K562 (cell line): ENCODE measurements around the gene ENTPD8. TPM values are rescaled to one million over a fixed set of nuclear protein-coding genes. Genes with fewer than 3 reads are reported as not detected.

Source experiments
- ATAC-seq: fragments of 200-7000 bp; cut with Tn5 transposase; 3 replicates; pipeline ENCODE4 v1.9.1; 2020; ENCODE audit warnings: moderate library complexity
- BruUV-seq: library from RNA; stranded (reverse); fragments of 400-500 nt; replicated peaks from 2 replicates; lab custom pipeline; 2021; lab: Mats Ljungman, UMichigan
- CTCF ChIA-PET: fragments of 300-600 bp; formaldehyde crosslinking; extraction: SDS; loops from one replicate; lab custom pipeline; 2021; ENCODE audit warnings: low intra/inter-chr PET ratio; lab: Yijun Ruan, JAX
- POLR2A ChIA-PET: fragments of 300-600, 350-650 bp; sonication (Branson Sonifier 250); formaldehyde crosslinking; extraction: SDS; loops from one replicate; lab custom pipeline; 2021; ENCODE audit warnings: antibody characterized with exemption, inconsistent platforms; lab: Yijun Ruan, JAX
- DNase-seq, 4 experiments: peaks; one replicate each; pipeline versions ENCODE4 v3.0.0 to v3.0.0-alpha.2; 2011 to 2018; ENCODE audit warnings: low spot score in 3 of 4, mixed read lengths in 3 of 4; ENCODE audit errors: extremely low read depth in 1 of 4
- FAIRE-seq: peaks from 2 replicates; lab custom pipeline; 2011; peaks lifted over from hg19 to GRCh38; lab: Jason Lieb, UNC
- H2AFZ ChIP-seq: 2 replicates; pipeline ENCODE4 v1.6.0; 2011; ENCODE audit warnings: low read depth, low read length, control low read depth, inconsistent platforms
- H3K27ac ChIP-seq: fragments of 200-600 bp; 3 replicates; pipeline ENCODE4 v1.8.0; 2011; ENCODE audit warnings: low read depth, mild to moderate bottlenecking, control low read depth, inconsistent platforms, low read length, moderate library complexity, mixed read lengths; ENCODE audit errors: extremely low read depth
- H3K27me3 ChIP-seq, 2 experiments: fragments of 300-600 bp in 1 of 2; 2 replicates in 1 of 2; 3 replicates in 1 of 2; pipeline versions ENCODE4 v1.6.0 to v1.8.0; 2011; ENCODE audit warnings: inconsistent platforms in 2 of 2, low read length in 2 of 2, mild to moderate bottlenecking in 1 of 2, mixed read lengths in 1 of 2, moderate library complexity in 1 of 2; ENCODE audit not compliant: control insufficient read depth in 2 of 2, insufficient read depth in 2 of 2
- H3K36me3 ChIP-seq: fragments of 300-600 bp; 3 replicates; pipeline ENCODE4 v1.8.0; 2011; ENCODE audit warnings: mild to moderate bottlenecking, low read length, inconsistent platforms; ENCODE audit not compliant: control insufficient read depth, insufficient read depth
- H3K4me1 ChIP-seq, 2 experiments: fragments of 200-600 bp in 1 of 2; replicated peaks in 1 of 2; 2 replicates in 1 of 2; 3 replicates in 1 of 2; pipeline versions ENCODE4 v1.5.1 to v1.8.0; 2011; ENCODE audit warnings: inconsistent platforms in 2 of 2, low read length in 2 of 2, mild to moderate bottlenecking in 1 of 2, mixed read lengths in 1 of 2, moderate library complexity in 1 of 2; ENCODE audit not compliant: control insufficient read depth in 2 of 2, insufficient read depth in 2 of 2
- H3K4me2 ChIP-seq: 2 replicates; pipeline ENCODE4 v1.6.1; 2011; ENCODE audit warnings: low read length, control low read depth, inconsistent platforms, mixed read lengths; ENCODE audit not compliant: insufficient read depth
- H3K4me3 ChIP-seq: fragments of 200-600 bp; sonication (generic), shearing (Covaris generic); 2 replicates; pipeline ENCODE4 v1.5.1; 2016; ENCODE audit warnings: control low read depth, inconsistent platforms
- H3K79me2 ChIP-seq: fragments of 200-600 bp; 3 replicates; pipeline ENCODE4 v1.8.0; 2011; ENCODE audit warnings: low read length, inconsistent platforms; ENCODE audit not compliant: control insufficient read depth, insufficient read depth
- H3K9ac ChIP-seq, 2 experiments: 2 replicates each; pipeline versions ENCODE4 v1.6.0 to v1.6.1; 2011; ENCODE audit warnings: low read depth in 2 of 2, low read length in 2 of 2, control low read depth in 1 of 2, inconsistent platforms in 1 of 2, mild to moderate bottlenecking in 1 of 2, mixed read lengths in 1 of 2; ENCODE audit not compliant: insufficient read depth in 1 of 2
- H3K9me1 ChIP-seq: one replicate; pipeline ENCODE4 v1.6.0; 2011; ENCODE audit warnings: inconsistent platforms, mild to moderate bottlenecking, low read length, moderate library complexity; ENCODE audit not compliant: control insufficient read depth, insufficient read depth
- H3K9me3 ChIP-seq: replicated peaks from 2 replicates; pipeline ENCODE4 v1.5.1; 2011; ENCODE audit warnings: low read depth, low read length, inconsistent platforms; ENCODE audit not compliant: control insufficient read depth, insufficient read depth
- H4K20me1 ChIP-seq: replicated peaks from 2 replicates; pipeline ENCODE4 v1.6.1; 2011; ENCODE audit warnings: low read length, inconsistent platforms, mixed read lengths; ENCODE audit not compliant: control insufficient read depth, insufficient read depth
- CBX5 ChIP-seq: IDR thresholded peaks from 2 replicates; pipeline ENCODE4 v1.6.1; 2014; ENCODE audit warnings: low read depth, borderline replicate concordance
- EGR1 ChIP-seq: fragments of 450-650 bp; conservative IDR thresholded peaks from 2 replicates; pipeline ENCODE4 v1.6.1; 2017; ENCODE audit warnings: mild to moderate bottlenecking
- ZBTB33 ChIP-seq: sonication (generic); formaldehyde crosslinking; IDR thresholded peaks from 2 replicates; pipeline ENCODE4 v1.8.1; 2023; ENCODE audit warnings: mild to moderate bottlenecking, missing genetic modification reagents
- ZNF384 ChIP-seq: IDR thresholded peaks from 2 replicates; pipeline ENCODE4 v1.6.1; 2012; ENCODE audit warnings: low read depth, low read length, improper control_type of control experiment
- WGBS: fragments of 100-300 bp; shearing (Covaris generic); methylation state at CpG from one replicate; pipeline ENCODE4 v1.1.6; 2016; ENCODE audit warnings: low coverage, mixed read lengths; ENCODE audit not compliant: insufficient coverage; ENCODE audit errors: missing lambda C conversion rate; 5-methylcytosine and 5-hydroxymethylcytosine counted together
- in situ Hi-C: fragments of 300-500 bp; cut with MboI; formaldehyde crosslinking; loops from 4 replicates; pipeline ENCODE4 v1.15.0; 2018; ENCODE audit warnings: inconsistent platforms, mixed read lengths
- intact Hi-C: fragments of 100-400 bp; cut with micrococcal nuclease; formaldehyde crosslinking; loops from 2 replicates; pipeline ENCODE4 v1.14.2; 2022
- polyA plus RNA-seq, 8 experiments: library from polyadenylated mRNA; depleted of rRNA in 4 of 8; stranded (reverse) in 5 of 8; unstranded in 3 of 8; fragments of >200 nt; fragmentation: Nextera tagmentation in 2 of 8; fragmentation: Illumina TruSeq in 1 of 8; extraction: Ambion mirVana in 2 of 8; extraction: Trizol in 1 of 8; gene quantifications; 2 replicates each; pipeline versions ENCODE4 v1.2.1 to v1.2.3, GENCODE V29; 2011 to 2014; ENCODE audit warnings: inconsistent platforms in 1 of 8, missing spikeins in 1 of 8
- total RNA-seq, 7 experiments: library from RNA; depleted of rRNA in 6 of 7; stranded (reverse); fragments of >200 nt in 6 of 7; fragmentation: Illumina TruSeq in 2 of 7; extraction: Trizol in 2 of 7; gene quantifications; 2 replicates each; pipeline versions ENCODE4 v1.2.1 to v1.2.3, GENCODE V29; 2011 to 2021; ENCODE audit warnings: low replicate concordance in 1 of 7

ENTPD8 gene
- total and polyA plus RNA-seq, 9 of the 15 experiments (the other 6 are each of a cell fraction or from before 2014, with no cell fraction given) = 0.06 to 0.27 (median 0.19) TPM; not detected in 5

GRCh38 chr9:137394866-137395665 is 46.1 kb downstream of the ENTPD8 start:
- intact Hi-C loops = no loop called here
- ChIA-PET POLR2A (no interaction called here), CTCF (no interaction called here)
- WGBS = 87% methylated on average over 18 of the region's 36 CpGs
- Histone ChIP-seq H2AFZ (no peak overlapping the region), H3K9ac (peak overlapping the region in 1 of 2 experiments; percentile 48; a peak in 1 of 4 replicates), H3K4me2 (no peak overlapping the region), H3K27ac (no peak overlapping the region), H4K20me1 (no peaks in the 10 kb centered on the region), H3K79me2 (no peaks in the 10 kb centered on the region), H3K4me1 (peaks cover 0 to 55% of the 10 kb centered on the region in 2 experiments; a peak in 2 of 5 replicates), H3K27me3 (no peaks in the 10 kb centered on the region), H3K9me3 (no peaks in the 10 kb centered on the region; the same call in 1 of the 2 replicates), H3K9me1 (no peaks in the 10 kb centered on the region), H3K4me3 (no peak overlapping the region), H3K36me3 (no peaks in the 10 kb centered on the region)
- in situ Hi-C loops = no loop called here
- no peak for FAIRE-seq
- BruUV-seq = no TSS peak
- DNase-seq = peak in 1 of 4 experiments; percentile 40
- TF ChIP-seq CBX5 (no peak), ZNF384 (no peak), EGR1 (peak; percentile 83), ZBTB33 (CRISPR knock-in tag) (peak; percentile 85)
- ATAC-seq = peak; percentile 54
